DND-41 (cell line): Measurements from ENCODE around the gene PRSS57.

Experiments used
- EZH2 ChIP-seq: IDR thresholded peaks from 3 replicates; pipeline ENCODE4 v1.6.1; 2012; ENCODE audit warnings: borderline replicate concordance, low read depth, mild to moderate bottlenecking, moderate library complexity, low read length, inconsistent platforms; ENCODE audit not compliant: severe bottlenecking
- TF ChIP-seq, protein P1 (sequence below): IDR thresholded peaks from 2 replicates; pipeline ENCODE4 v1.5.1; 2012; ENCODE audit warnings: borderline replicate concordance, low read length, moderate library complexity, mild to moderate bottlenecking; ENCODE audit not compliant: poor library complexity, severe bottlenecking; ENCODE audit errors: extremely low read depth

DNA sequence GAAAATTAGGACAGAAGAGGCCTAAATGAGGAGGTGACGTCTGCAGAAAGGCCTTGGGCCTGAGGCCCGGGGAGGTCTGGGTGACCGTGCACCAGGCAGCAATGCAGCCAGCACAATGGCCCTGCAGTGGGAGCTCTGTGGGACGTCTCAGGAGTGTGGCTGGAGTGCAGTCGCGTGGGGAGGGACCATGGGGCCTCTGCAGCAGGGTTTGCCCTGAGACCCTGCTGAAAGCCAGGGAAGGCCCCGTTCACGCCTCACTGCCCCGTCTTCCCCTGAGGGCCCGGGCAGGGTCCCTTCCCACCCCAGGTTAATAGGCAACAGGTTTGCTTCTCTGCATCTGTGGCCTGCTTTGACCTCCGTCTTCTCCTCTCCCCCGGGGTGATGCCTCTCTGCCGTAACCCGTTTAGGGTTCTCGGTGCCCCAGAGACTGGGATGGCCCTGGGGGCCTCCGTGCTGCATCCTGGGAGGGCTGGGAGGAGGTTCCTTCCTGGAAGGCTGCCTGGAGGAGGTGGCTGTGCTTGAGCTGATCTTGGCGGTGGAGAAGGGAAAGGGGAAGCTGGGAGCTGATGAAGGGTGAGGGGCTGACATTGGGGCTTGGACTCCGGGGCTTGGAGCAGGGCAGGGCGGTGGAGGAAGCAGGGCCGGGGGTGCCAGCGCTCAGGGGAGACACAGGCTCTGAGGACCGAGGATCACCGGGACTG lies 23.1 kb upstream of the PRSS57 start:
- TF ChIP-seq, protein P1, sequence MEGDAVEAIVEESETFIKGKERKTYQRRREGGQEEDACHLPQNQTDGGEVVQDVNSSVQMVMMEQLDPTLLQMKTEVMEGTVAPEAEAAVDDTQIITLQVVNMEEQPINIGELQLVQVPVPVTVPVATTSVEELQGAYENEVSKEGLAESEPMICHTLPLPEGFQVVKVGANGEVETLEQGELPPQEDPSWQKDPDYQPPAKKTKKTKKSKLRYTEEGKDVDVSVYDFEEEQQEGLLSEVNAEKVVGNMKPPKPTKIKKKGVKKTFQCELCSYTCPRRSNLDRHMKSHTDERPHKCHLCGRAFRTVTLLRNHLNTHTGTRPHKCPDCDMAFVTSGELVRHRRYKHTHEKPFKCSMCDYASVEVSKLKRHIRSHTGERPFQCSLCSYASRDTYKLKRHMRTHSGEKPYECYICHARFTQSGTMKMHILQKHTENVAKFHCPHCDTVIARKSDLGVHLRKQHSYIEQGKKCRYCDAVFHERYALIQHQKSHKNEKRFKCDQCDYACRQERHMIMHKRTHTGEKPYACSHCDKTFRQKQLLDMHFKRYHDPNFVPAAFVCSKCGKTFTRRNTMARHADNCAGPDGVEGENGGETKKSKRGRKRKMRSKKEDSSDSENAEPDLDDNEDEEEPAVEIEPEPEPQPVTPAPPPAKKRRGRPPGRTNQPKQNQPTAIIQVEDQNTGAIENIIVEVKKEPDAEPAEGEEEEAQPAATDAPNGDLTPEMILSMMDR = no peak
- no peak for TF ChIP-seq EZH2
